HG03159 (cell line): Measurements from ENCODE around the gene TTC16.

Source experiments
- ATAC-seq: cut with Tn5 transposase; IDR thresholded peaks from one replicate; pipeline ENCODE4 v1.9.1; 2021; ENCODE audit warnings: mild to moderate bottlenecking, moderate library complexity; ENCODE audit not compliant: unreplicated experiment

Gene TTC16, protein sequence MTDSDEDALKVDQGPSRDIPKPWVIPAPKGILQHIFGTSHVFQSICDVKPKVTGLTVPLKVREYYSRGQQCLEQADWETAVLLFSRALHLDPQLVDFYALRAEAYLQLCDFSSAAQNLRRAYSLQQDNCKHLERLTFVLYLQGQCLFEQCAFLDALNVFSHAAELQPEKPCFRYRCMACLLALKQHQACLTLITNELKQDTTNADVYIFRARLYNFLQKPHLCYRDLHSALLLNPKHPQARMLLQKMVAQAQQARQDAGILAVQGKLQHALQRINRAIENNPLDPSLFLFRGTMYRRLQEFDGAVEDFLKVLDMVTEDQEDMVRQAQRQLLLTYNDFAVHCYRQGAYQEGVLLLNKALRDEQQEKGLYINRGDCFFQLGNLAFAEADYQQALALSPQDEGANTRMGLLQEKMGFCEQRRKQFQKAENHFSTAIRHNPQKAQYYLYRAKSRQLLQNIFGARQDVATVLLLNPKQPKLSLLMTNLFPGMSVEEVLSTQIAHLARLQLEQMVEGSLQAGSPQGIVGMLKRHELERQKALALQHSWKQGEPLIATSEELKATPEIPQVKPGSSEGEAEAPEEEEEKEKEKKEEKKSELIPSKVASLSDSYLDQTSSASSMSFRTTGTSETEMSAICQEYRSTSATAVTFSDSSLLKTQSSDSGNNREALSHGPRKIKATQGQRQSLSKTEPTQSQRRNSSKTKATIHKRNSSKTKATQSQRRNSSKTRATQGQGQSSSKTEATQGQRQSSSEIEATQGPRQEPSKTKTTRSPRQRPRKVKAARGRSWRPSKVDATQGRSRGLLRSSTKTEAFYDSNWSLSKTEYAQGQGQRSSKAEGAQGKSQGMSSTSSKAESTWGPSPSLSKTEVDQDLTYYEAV

DNA sequence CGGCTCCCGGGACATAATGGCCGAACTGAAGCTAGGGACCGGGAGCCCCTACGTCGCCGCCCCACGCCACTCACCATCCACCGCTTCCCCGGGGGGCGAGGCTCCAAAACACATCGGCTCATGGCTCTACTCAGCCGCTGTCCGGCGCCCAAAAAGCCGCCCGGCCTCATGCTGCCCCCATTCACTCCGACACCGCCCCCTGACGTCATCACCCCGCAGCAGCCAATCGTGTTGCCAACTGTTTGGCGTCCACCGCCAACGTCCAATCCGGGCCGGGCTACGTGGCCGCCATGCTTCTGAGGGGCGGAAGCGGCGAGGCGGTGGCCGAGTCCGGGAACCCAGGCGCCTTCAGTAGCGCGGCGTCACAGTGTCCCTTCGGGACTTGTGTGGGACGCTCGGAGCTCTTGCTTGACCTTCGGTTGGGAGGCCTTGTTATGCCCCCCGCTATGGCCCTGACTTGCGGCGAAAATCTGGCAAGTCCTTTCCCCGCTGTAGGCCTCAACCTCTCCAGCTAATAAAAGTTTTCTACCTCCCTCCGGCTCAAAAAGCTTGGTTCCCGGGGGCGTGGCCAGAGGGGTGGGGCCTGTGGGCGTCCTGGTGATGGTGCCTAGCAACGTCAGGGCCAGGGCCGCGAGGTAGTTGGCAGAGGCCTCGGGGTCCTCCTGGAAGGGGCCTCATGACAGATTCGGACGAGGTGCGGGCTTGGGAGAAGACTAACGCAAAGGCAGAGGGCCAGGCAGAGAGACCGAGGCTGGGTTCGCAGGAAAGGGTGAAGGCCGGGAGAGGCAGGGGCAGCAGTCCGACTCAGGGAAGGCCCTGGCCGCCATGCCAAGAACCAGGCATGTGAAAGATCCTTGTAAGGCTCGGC, at the start of gene TTC16, which contains the start of gene PTRH1:
TSS of gene TTC16 (plus strand) at position 610 of the 868 bp plus-strand sequence. CDS start at position 677, 67 bp downstream.
TSS of gene PTRH1 (minus strand) at position 194 of the 868 bp plus-strand sequence. CDS start at position 170, 24 bp downstream.
- ATAC-seq = peak; percentile 94

DNA sequence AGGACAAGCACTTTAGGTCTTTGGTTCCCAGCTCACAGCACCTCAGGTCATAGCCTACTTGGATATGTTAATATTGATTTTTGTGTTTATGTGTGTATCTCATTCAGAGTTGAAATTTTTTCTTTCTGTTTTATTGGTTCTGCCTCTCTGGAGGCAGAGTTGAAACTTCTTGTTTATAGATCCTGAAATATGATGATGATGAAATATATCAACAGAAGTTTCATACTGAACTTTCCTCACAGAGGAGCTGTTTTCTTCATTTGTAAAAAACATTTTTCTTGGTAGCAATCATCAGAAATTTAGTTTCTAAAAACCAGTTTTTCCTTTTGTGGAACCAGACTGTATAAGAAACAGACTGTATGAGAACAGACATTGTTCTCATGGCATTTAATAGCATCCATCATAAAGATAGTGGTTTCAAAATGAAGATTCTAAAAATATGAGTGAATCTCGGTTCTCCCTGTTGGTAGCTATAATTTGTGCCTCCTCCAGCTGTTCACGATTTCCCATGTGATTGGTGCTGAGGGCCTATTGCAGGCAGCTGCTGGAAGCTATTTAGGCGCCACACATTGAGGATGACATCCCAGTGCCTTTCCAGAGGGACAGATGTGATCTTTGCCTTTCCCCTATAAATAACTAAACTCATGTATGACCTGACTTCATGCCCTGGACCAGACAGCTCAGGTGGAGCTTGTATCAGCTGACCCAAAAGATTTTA, 48.6 kb upstream of the TTC16 start:
- ATAC-seq = no peak

DNA sequence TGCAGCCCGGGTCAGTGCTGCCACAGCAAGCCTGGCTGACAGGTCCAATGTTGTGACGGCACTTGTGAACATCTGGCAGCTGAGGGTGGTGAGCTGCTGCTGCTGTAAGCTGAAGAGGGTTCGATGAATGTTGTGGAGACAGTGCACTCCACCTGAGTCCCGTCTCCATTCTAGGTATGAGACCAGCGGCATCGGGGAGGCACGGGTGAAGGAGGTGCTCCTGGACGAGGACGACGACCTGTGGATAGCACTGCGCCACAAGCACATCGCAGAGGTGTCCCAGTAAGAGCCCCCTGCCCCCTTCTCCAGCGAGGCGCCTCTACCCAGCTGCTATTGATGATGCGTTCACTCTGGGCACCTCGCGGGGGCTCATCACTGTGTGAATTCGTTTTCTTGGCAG, 48.0 kb upstream of the TTC16 start:
- ATAC-seq = no peak

DNA sequence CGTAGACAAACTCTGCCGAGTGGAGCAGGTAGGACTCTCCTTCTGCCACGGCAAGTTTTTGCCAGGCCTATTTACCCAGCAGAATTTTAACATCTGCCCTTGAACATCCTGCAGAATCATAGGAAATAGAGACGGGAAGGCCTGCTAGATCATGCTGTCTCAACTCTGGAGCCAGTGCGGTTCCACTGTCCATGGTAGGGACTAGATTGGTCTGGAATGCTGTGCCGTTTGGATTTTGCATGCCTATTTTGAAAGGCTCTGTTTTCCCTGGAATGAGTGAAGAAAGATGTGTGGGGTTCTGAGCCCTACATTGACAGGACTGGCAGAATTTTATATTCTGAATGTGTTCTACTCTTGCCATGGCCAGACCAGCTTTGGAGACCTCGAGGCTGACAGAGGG, 42.6 kb upstream of the TTC16 start:
- ATAC-seq = no peak

DNA sequence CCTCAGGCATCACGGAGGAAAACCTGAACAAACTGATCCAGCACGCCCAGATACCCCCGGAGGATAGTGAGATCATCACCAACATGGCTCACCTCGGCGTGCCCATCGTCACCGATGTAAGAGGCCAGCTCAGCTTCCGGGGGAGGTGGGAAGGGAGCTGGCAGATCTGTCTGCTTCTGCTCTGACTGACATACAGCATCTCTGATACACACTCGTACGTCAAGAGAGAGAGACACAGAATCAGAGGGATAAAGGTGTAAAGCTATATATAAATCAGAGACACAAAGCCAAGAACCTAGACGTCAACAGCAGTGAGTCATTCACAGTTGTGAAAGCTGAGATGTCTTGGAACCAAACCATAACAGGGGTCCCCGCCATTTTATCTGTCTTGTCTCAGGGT, 39.2 kb upstream of the TTC16 start:
- ATAC-seq = no peak

DNA sequence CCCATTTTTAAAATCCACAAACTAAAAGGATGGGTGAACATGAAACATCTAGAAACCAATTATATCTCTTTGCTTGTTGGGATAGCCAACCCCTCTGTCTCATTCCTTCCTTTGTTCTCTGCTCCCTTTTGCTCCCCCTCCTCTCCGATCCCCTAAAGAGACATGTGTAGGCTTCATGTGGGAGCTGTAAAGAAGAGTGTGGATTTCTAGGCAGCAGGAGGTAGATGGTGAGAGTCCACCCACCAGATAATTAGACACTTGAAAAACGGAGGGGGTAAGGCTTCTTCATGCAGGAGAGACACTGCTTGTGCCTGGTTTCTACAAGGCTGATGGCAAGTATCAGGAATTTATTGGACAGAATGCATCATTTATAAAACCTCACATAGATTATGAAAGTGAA, 36.4 kb upstream of the TTC16 start:
- ATAC-seq = no peak

DNA sequence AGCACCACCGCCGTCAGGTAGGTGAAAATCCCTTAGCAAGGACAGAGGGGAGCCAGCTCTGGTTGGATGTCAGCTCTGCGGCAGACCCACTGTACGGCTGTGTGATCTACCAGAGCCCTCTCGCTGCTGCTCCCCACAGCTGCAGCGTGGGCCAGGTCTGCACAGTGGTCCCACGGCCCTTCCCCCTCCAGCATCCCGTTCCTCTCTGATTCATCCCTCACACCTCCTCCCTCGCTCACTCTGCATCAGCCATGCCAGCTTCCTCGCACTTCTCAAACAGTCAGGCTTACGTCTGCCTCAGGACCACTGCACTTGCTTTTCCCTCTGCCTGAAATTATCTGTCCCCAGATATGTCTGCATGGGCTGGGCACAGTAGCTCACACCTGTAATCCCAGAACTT, 35.7 kb upstream of the TTC16 start:
- no peak for ATAC-seq

DNA sequence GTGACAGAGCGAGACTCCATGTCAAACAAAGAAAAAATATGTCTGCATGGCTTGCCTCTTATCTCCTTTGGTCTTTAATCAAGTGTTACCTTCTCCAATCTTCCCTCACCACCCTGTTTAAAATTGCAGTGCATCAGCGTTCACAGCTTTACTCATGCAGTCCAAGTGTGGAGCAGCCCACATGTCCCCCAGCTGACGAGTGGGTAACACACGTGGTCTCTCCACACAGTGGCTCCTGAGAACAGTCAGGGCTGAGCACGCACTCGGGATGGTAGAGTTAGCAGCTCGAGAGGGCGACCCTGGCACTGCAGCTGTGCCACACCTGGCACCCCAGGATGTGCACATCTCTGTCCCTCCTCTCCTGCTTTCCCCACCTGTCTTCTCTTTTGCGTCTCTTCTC, 35.0 kb upstream of the TTC16 start:
- ATAC-seq = no peak

DNA sequence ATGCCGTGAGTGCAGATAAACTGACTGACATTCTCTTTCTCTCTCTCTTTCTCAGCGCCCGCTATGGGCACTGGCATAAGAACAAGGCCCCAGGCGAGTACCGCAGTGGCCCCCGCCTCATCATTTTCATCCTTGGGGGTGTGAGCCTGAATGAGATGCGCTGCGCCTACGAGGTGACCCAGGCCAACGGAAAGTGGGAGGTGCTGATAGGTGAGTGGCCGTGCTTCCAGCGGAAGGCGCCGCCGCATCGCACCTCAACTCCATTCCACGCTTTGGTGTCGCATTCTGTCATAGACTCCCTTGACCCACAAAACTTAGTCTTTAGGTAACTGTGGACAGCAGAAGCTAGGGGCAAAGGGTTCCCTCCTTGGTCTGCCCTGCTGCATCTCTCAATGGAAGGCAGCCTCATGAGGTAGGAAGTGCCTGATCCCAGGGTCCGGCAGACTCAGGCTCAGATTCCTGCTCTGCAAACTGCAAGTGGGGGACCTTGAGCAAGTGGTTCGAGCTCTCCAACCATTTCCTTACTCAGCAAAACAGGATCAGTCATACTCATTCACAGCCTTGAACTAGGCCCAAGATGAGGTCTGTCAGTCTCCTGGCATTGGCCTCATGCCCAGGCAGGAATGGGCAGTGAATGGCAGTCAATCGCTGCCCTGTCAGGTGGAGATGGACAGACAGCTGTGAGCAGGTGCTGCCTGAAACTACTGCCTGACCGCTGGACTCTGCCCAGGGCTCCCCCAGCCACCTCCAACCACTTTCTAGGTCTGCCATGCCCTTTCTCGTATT, 33.3 kb upstream of the TTC16 start:
- ATAC-seq = no peak

DNA sequence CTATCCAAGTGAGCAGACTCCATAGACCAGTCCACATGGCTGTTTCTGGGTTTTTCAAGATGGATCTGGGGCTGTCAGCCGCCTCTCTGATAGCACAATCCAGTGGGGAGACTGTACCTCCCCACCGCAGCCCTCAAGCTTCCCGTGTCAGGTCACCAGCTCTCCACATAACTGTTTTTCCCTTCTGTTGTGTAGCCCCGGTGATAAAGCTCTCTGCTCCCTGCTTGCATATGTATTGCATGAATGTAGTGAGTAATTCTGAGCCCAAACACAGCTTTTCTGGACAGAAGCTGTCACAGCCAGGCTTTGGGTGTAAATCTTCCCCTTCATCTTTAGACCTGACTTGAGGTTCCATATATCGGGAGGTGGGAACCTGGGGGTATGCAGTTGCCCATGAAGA, 32.2 kb upstream of the TTC16 start:
- no peak for ATAC-seq

DNA sequence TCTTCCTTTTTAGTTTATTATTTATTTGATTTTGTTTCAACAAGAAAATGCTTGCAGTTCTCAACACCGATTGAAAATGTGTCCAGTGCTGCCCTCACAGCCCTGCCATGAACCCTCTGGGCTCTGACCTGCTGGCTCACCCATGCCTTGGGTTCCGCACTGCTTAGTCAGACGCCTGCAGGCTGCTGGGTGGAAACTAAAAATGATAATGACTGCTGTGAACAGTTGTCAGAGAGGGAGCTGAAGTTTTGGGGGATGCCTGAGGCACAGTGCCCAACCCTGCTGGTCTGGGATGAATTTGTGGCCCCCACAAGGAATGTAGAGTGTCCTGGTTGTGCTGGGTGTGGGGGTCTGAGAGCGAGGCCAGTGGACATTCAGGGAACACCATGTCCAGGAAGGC, 31.3 kb upstream of the TTC16 start:
- ATAC-seq = no peak

DNA sequence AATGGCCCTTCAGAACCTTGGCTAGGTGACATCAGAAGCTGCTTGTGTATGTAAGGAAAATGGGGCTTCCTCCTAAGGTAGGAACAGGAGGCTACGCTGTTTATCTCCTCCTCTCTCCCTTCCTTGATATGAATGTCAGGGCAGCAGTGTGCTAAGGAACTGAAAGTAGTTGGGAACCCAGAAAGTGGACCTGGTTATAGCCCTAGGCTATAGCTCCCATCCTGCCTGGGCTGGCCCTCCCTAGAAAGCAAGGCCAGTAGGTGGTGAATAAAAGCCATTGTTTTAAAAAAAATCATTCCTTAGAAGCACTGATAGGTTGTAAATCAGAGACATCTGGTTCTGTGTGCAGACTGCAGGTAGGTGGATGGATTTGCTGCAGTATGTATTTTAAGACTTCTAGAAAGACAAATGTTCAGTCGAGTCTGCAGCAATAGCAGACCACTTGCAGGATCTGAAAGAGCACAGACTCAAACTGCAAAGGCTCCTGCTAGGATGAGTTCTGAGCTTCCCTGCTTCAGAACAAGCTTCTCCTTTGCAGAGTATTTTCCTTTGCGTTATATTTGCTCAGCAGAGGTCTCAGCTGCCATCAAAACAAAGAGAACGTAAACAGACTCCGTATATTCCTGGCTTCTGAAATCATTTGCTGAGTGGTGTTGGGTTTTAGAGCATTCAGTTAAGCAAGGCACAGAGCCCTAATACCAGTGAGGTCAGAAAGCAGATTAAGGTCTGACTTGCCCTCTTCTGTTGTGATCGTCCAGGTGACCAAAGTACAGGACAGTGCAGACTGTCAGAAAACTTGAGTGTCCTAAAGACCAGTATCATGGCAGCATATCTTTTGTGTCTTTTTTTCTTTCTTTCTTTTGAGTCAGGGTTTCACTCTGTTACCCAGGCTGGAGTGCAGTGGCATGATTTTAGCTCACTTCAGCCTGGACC, 29.2 kb upstream of the TTC16 start:
- ATAC-seq = no peak

DNA sequence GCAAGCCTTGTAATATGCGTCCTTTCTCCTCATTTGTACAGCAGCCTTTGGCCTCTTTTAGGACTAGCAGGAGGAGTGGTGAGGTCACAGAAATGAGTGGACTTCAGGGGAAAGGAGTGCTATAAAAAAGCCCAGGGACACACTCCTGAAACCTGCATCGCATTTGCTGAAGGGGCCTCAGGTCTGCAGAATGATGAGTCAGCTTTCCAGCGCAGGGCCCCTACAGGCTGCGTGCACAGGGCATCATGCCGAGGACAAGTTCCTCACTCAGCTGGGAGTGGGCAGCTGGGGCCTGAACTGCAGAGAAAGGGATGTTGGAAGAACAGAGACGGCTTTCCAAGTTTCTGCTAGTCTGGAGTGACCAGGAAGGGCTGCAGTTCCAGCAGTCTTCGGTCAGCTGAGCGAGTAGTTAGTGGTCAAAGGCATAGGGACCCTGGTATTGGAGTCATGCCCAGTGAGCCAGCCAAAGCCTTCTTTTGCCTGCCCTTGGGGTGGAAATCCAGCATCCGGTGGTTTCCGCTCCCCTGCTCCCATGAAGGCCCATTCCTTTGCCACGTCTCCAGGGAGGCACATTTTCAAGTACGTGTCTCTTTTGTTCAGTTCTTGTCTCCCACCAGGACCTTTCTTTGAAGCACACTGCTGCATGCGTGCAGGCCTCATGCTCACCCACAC, 26.4 kb upstream of the TTC16 start:
- ATAC-seq = no peak

DNA sequence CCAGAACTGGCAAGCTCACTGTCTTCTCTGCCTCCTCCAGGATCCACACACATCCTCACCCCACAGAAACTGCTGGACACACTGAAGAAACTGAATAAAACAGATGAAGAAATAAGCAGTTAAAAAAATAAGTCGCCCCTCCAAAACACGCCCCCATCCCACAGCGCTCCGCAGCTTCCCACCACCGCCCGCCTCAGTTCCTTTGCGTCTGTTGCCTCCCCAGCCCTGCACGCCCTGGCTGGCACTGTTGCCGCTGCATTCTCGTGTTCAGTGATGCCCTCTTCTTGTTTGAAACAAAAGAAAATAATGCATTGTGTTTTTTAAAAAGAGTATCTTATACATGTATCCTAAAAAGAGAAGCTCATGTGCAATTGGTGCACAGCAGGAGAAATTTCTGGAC, 25.1 kb upstream of the TTC16 start:
- no peak for ATAC-seq

DNA sequence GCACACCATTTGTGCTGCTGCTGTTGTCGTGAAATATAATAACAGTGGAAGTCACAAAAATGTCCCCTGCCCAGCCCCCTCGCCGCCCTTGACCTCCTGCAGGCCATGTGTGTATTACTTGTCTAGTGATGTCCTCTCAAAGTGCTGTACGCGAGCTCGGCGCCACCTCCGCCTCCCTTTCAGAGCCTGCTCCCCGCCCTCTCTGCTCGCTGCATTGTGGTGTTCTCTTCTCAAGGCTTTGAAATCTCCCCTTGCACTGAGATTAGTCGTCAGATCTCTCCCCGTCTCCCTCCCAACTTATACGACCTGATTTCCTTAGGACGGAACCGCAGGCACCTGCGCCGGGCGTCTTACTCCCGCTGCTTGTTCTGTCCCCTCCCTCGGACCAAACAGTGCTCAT, 23.8 kb upstream of the TTC16 start:
- no peak for ATAC-seq

DNA sequence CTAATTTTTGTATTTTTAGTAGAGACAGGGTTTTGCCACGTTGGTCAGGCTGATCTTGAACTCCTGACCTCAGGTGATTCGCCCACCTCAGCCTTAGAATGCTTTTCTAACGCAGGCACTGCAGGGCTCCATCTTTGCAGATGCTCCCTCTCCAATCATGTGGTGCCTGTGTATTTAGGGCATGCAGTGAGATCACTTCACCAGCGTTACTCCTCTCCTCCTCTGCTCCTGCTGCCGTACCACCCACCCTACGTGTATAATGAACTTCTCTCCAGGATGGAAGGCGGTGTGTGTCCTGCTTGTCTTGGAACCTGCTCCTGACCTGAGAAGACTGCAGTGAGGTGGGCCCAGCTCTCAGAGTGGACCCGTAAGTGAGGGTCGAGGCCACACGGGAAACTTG, 22.7 kb upstream of the TTC16 start:
- ATAC-seq = no peak

DNA sequence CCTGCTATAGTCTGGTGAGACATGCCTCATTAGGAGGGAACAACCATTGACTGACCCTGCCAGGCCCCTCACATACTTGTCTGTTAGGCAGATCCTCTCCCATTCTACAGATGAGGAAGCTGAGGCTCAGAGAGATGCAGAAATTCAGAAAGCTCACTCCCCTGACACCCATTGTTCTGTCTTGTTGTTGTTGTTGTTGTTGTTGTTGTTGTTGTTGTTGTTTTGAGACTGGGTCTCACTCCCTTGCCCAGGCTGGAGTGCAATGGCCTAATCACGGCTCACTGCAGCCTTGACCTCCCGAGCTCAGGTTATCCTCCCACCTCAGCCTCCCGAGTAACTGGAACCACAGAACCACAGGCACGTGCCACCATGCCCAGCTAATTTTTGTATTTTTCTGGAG, 22.2 kb upstream of the TTC16 start:
- ATAC-seq = no peak
